WI38 (cell line): ENCODE results near the gene CCBE1.
"Not testable (repeated sequence)": the region's sequence is repeated elsewhere in the genome, so short reads cannot be mapped to it uniquely, and the experiment has no call there.

Source experiments
- H3K4me3 ChIP-seq: 2 replicates; pipeline ENCODE4 v1.5.1; 2011; ENCODE audit warnings: low read depth, mild to moderate bottlenecking, control low read depth, low read length
- TF ChIP-seq, protein P1 (sequence below): IDR thresholded peaks from 2 replicates; pipeline ENCODE4 v1.5.1; 2012; ENCODE audit warnings: low read depth, mild to moderate bottlenecking, control low read depth, low read length

The CCBE1 gene

DNA sequence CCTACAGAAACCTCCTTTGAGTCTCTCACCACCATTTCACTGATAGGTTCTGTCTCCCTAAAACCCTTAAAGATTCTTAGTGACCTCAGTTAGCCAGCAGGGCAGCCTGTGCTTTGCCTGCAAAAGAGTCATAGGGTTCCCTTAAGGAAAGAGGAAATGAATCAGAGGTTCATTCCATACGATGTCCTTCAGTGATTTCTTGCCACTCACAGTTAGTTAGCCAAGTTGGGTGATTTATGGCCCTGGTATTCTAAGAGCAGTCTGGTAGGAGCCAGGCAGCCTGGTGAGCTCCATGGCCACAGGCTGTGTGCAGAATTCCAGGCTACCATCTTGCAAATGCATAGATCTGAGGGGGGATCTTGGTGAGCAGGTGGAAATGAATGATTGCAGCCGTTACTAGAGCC is 18.7 kb upstream of the CCBE1 start:
- TF ChIP-seq, protein P1, sequence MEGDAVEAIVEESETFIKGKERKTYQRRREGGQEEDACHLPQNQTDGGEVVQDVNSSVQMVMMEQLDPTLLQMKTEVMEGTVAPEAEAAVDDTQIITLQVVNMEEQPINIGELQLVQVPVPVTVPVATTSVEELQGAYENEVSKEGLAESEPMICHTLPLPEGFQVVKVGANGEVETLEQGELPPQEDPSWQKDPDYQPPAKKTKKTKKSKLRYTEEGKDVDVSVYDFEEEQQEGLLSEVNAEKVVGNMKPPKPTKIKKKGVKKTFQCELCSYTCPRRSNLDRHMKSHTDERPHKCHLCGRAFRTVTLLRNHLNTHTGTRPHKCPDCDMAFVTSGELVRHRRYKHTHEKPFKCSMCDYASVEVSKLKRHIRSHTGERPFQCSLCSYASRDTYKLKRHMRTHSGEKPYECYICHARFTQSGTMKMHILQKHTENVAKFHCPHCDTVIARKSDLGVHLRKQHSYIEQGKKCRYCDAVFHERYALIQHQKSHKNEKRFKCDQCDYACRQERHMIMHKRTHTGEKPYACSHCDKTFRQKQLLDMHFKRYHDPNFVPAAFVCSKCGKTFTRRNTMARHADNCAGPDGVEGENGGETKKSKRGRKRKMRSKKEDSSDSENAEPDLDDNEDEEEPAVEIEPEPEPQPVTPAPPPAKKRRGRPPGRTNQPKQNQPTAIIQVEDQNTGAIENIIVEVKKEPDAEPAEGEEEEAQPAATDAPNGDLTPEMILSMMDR: peak; percentile 10; the same call in 1 of the 2 replicates
- no peak overlapping the region for H3K4me3 ChIP-seq

DNA sequence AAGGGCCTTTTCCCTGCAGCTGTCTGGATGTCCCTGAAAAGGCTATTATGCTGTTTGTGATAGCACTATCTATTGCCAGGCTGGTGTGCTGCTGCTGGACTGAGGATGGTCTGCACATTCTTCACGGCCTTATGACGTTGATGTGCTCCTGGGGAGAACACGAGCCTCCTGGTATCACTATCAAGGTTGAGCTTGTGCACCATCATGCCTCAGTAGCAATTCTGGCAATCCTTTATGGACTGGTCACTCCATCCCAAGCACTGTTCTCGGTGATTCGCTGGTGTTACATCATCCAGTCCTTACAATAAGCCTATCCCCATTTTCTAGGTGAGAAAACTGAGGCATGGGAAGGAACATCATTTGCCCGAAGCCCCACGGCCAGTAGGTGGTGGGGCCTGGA is 18.2 kb upstream of the CCBE1 start:
- TF ChIP-seq, protein P1: no peak
- H3K4me3 ChIP-seq: no peak overlapping the region

DNA sequence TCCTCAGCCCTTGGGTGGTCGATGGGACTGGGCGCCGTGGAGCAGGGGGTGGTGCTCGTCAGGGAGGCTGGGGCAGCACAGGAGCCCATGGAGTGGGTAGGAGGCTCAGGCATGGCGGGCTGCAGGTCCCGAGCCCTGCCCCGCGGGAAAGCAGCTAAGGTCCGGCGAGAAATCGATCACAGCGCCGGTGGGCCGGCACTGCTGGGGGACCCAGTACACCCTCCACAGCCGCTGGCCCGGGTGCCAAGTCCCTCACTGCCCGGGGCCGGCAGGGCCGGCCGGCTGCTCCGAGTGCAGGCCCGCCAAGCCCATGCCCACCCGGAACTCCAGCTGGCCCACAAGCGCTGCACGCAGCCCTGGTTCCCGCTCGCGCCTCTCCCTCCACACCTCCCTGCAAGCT is 16.9 kb upstream of the CCBE1 start:
- H3K4me3 ChIP-seq: not testable (repeated sequence)

DNA sequence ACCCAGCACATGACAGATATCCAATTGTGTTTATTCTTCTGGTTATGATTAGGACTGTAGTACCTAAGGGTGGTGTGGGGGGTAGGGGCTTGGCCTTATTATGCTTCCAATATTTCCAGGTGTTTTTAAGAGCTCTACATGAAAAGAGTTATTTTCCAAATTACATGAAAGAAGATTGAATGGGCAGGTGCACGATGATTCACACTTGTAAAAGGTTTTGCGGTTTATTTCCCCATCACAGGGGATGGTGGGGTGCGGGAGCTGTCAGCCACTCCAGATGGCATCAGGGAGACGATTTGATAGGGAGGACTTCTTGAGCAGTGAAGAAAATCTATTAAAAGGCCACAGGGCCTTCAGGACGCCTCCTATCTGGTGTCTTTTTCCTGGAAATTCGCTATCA is 15.1 kb upstream of the CCBE1 start:
- TF ChIP-seq, protein P1: no peak
- no peak overlapping the region for H3K4me3 ChIP-seq

DNA sequence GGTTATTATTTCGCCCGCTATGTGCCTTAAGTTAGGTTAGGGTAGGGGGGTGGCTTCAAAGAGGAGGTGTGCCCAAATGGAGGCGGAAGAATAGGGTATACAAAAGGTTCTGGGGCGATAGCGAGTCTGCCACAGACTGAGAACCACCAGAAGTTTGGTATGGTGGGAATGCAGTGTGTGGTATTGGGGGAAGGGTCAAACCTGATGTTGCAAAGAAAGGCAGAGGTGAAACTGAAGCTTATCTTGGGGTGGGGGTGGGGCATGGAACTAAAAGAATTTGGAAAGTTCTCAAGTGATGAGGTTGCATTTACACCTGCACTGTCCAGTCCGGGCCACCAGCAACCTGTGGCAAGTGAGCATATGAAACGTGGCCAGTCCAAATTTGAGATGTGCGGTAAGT is 11.8 kb upstream of the CCBE1 start:
- TF ChIP-seq, protein P1: no peak
- H3K4me3 ChIP-seq: no peak overlapping the region

DNA sequence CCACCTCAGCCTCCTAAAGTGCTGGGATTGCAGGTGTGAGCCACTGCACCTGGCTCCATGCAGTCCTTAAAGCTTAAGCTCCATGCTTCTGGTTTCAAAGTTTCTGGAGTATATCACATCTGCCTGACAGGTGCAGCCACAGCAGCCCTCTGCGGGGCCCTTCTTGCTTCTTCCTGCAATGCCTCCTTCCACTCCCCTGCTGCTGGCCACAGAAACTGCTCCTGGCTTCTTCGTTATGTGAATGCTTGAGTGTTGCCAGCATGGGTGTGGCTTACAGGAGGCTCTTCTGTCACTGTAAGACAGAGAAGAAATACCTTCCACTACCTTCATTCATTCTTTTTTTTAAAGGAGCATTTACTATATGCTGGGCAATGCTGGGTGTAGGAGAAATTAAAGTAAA is 10.1 kb upstream of the CCBE1 start:
- H3K4me3 ChIP-seq: no peak overlapping the region
- TF ChIP-seq, protein P1: no peak

DNA sequence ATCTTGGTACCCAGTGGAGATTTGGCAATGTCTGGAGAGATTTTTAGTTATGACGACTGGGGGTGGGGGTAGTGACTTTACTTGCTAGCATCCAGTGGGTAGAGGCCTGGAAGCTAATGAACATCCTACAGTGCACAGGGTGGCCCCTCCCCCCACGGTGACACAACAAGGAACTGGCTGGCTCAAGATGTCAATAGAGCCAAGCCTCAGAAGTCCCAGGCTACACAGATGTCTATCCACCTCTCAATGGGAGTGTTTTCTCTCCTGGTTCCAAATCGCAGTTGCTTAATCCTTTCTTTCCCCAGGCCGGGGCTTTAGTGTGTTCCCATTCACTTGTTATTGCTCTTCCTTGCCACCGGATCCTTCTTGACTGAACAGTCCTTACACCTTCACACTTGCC is 9.3 kb upstream of the CCBE1 start:
- TF ChIP-seq, protein P1: no peak
- H3K4me3 ChIP-seq: no peak overlapping the region

DNA sequence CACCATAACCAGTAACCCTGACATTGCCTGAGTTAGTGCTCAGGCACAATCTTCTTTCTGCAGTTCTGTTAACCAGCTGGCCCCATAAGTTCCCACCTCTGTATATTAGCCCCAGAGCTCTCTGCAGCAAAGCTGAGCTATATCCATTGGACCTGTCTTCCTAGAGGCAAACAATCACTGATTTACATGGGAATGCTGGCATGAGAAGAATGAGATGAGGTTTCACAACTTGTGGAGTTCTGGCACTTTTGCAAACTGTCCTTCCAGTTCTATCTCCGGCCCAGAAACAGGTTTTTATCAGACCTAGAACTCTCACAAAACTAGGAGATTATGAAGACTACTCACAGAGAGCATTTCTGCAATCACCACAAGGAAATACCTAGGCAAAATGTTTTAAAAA is 7.9 kb upstream of the CCBE1 start:
- TF ChIP-seq, protein P1: no peak
- H3K4me3 ChIP-seq: no peak overlapping the region
